GM23338 (cell line): Measurements from ENCODE around the gene ZDHHC7.

Source experiments
- EZH2 ChIP-seq: fragments of 200-600 bp; sonication (generic); IDR thresholded peaks from one replicate; pipeline ENCODE4 v1.8.0; 2017; ENCODE audit warnings: antibody characterized with exemption, mild to moderate bottlenecking, low read depth; ENCODE audit not compliant: unreplicated experiment
- EZH2phosphoT487 ChIP-seq: fragments of 200-600 bp; sonication (generic); IDR thresholded peaks from one replicate; pipeline ENCODE4 v1.8.1; 2018; ENCODE audit warnings: antibody characterized with exemption; ENCODE audit not compliant: unreplicated experiment
- JUNB ChIP-seq: IDR thresholded peaks from one replicate; pipeline ENCODE4 v1.6.1; 2016; ENCODE audit warnings: antibody characterized with exemption; ENCODE audit not compliant: unreplicated experiment
- POLR2AphosphoS5 ChIP-seq: IDR thresholded peaks from 2 replicates; pipeline ENCODE4 v1.6.1; 2016; ENCODE audit warnings: antibody characterized with exemption, low read depth
- REST ChIP-seq: IDR thresholded peaks from one replicate; pipeline ENCODE4 v1.6.1; 2018; ENCODE audit warnings: antibody characterized with exemption; ENCODE audit not compliant: unreplicated experiment
- TF ChIP-seq, protein P1 (sequence below), 2 experiments: fragments of 200-600 bp in 1 of 2; sonication (generic) in 1 of 2; conservative IDR thresholded peaks; 2 replicates each; pipeline versions ENCODE4 v1.5.1 to v1.6.1; 2016 to 2017; ENCODE audit warnings: antibody characterized with exemption in 2 of 2, low read depth in 2 of 2, mild to moderate bottlenecking in 2 of 2, moderate library complexity in 1 of 2

GRCh38 chr16:85042167-85042526, 30.8 kb upstream of the ZDHHC7 start:
- TF ChIP-seq, protein P1, sequence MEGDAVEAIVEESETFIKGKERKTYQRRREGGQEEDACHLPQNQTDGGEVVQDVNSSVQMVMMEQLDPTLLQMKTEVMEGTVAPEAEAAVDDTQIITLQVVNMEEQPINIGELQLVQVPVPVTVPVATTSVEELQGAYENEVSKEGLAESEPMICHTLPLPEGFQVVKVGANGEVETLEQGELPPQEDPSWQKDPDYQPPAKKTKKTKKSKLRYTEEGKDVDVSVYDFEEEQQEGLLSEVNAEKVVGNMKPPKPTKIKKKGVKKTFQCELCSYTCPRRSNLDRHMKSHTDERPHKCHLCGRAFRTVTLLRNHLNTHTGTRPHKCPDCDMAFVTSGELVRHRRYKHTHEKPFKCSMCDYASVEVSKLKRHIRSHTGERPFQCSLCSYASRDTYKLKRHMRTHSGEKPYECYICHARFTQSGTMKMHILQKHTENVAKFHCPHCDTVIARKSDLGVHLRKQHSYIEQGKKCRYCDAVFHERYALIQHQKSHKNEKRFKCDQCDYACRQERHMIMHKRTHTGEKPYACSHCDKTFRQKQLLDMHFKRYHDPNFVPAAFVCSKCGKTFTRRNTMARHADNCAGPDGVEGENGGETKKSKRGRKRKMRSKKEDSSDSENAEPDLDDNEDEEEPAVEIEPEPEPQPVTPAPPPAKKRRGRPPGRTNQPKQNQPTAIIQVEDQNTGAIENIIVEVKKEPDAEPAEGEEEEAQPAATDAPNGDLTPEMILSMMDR (conservative IDR thresholded peaks at IDR 0.05; ENCODE audit: low read depth in 2 of 2) = no peak
- no peak for TF ChIP-seq EZH2
- no peak for TF ChIP-seq JUNB
- no peak for TF ChIP-seq REST
- TF ChIP-seq EZH2phosphoT487 = no peak
- TF ChIP-seq POLR2AphosphoS5 = no peak
